Ishikawa (cell line): ENCODE measurements around the gene PPP6R3.

Experiments used
- RAD21 ChIP-seq: IDR thresholded peaks from 2 replicates; pipeline ENCODE4 v1.6.1; 2012; ENCODE audit warnings: low read depth
- TEAD4 ChIP-seq: IDR thresholded peaks from 2 replicates; pipeline ENCODE4 v1.6.1; 2012
- YY1 ChIP-seq: IDR thresholded peaks from 2 replicates; pipeline ENCODE4 v1.6.1; 2012; ENCODE audit warnings: low read depth

- TF ChIP-seq YY1 (no peak), RAD21 (no peak), TEAD4 (no peak)
Measured at GRCh38 chr11:68646832-68647231, 186.3 kb downstream of the PPP6R3 start.
